OCI-LY3 (cell line): ENCODE results near the gene BBX.

Experiments used
- H2AFZ ChIP-seq: fragments of 200-600, 300-600 bp; shearing (Covaris generic); 2 replicates; pipeline ENCODE4 v1.6.0; 2014; ENCODE audit warnings: antibody characterized with exemption, low read depth, low read length
- H3K27ac ChIP-seq: fragments of 200-600, 300-600 bp; sonication (generic); 2 replicates; pipeline ENCODE4 v1.5.1; 2014; ENCODE audit warnings: mild to moderate bottlenecking, low read length, moderate library complexity, mixed read lengths
- H3K27me3 ChIP-seq: fragments of 200-600, 300-600 bp; sonication (generic); 2 replicates; pipeline ENCODE4 v1.6.1; 2014; ENCODE audit warnings: low read depth, low read length, mixed read lengths
- H3K36me3 ChIP-seq: fragments of 200-600, 300-600 bp; sonication (generic); replicated peaks from 2 replicates; pipeline ENCODE3; 2014; ENCODE audit warnings: low read depth, low read length, mixed read lengths
- H3K4me1 ChIP-seq: fragments of 300-600, 200-600 bp; sonication (generic); 2 replicates; pipeline ENCODE4 v1.6.1; 2014; ENCODE audit warnings: low read length, mixed read lengths
- H3K4me2 ChIP-seq: fragments of 200-600, 300-600 bp; sonication (generic); 2 replicates; pipeline ENCODE4 v1.6.1; 2014; ENCODE audit warnings: low read length, mixed read lengths
- H3K4me3 ChIP-seq: fragments of 300-600, 200-600 bp; sonication (generic); 2 replicates; pipeline ENCODE4 v1.5.1; 2014; ENCODE audit warnings: antibody characterized with exemption, mild to moderate bottlenecking, low read length, moderate library complexity
- H3K79me2 ChIP-seq: fragments of 300-600, 200-600 bp; shearing (Covaris generic); 2 replicates; pipeline ENCODE4 v1.6.1; 2014; ENCODE audit warnings: mild to moderate bottlenecking, low read length, mixed read lengths
- H3K9ac ChIP-seq: fragments of 300-600, 200-600 bp; shearing (Covaris generic); 2 replicates; pipeline ENCODE4 v1.6.0; 2014; ENCODE audit warnings: mild to moderate bottlenecking, low read length, moderate library complexity
- H3K9me3 ChIP-seq: fragments of 200-600, 300-600 bp; shearing (Covaris generic); 2 replicates; pipeline ENCODE4 v1.6.1; 2014; ENCODE audit warnings: low read length, mixed read lengths; ENCODE audit not compliant: insufficient read depth
- H4K20me1 ChIP-seq: fragments of 200-600, 300-600 bp; sonication (generic); 2 replicates; pipeline ENCODE4 v1.6.1; 2016; ENCODE audit warnings: low read length, mixed read lengths; ENCODE audit not compliant: insufficient read depth
- EZH2phosphoT487 ChIP-seq: fragments of 200-600 bp; shearing (Covaris generic); IDR thresholded peaks from 2 replicates; pipeline ENCODE4 v1.6.1; 2018; ENCODE audit warnings: antibody characterized with exemption, mixed run types, low read depth
- TF ChIP-seq, protein P1 (sequence below): fragments of 200-600, 300-600 bp; sonication (generic); IDR thresholded peaks from 2 replicates; pipeline ENCODE4 v1.5.1; 2014; ENCODE audit warnings: antibody characterized with exemption, low read length, low read depth

BBX gene

DNA sequence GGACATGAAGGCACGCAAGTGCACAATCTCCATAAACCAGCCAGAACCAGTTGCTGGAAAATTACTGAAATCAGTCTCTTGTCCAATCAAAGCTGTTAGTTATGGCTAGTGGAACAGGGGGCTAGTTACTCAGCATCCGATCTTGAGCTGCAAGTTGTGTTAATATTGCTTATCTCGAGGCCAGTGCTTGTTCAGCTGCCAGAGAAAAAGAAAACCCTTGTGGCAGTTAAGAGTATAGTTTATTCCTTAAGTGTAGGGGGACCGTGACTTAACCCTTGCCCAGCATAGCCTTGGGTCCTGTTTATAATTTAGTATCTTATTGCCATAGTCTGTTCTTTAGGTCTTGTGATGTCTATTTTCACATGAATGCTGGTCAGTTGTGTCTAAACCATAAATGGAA lies 299.5 kb downstream of the BBX start:
- H3K9me3 ChIP-seq, result no peaks in the 10 kb centered on the region
- no peaks in the 10 kb centered on the region for H4K20me1 ChIP-seq
- H3K9ac ChIP-seq, result no peak overlapping the region
- H3K4me1 ChIP-seq, result no peaks in the 10 kb centered on the region
- no peak overlapping the region for H2AFZ ChIP-seq
- no peaks in the 10 kb centered on the region for H3K27me3 ChIP-seq
- no peaks in the 10 kb centered on the region for H3K79me2 ChIP-seq
- H3K4me2 ChIP-seq, result no peak overlapping the region
- TF ChIP-seq, protein P1, sequence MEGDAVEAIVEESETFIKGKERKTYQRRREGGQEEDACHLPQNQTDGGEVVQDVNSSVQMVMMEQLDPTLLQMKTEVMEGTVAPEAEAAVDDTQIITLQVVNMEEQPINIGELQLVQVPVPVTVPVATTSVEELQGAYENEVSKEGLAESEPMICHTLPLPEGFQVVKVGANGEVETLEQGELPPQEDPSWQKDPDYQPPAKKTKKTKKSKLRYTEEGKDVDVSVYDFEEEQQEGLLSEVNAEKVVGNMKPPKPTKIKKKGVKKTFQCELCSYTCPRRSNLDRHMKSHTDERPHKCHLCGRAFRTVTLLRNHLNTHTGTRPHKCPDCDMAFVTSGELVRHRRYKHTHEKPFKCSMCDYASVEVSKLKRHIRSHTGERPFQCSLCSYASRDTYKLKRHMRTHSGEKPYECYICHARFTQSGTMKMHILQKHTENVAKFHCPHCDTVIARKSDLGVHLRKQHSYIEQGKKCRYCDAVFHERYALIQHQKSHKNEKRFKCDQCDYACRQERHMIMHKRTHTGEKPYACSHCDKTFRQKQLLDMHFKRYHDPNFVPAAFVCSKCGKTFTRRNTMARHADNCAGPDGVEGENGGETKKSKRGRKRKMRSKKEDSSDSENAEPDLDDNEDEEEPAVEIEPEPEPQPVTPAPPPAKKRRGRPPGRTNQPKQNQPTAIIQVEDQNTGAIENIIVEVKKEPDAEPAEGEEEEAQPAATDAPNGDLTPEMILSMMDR, result no peak
- no peak for TF ChIP-seq EZH2phosphoT487
- H3K36me3 ChIP-seq, result no peaks in the 10 kb centered on the region
- no peak overlapping the region for H3K4me3 ChIP-seq
- no peak overlapping the region for H3K27ac ChIP-seq

DNA sequence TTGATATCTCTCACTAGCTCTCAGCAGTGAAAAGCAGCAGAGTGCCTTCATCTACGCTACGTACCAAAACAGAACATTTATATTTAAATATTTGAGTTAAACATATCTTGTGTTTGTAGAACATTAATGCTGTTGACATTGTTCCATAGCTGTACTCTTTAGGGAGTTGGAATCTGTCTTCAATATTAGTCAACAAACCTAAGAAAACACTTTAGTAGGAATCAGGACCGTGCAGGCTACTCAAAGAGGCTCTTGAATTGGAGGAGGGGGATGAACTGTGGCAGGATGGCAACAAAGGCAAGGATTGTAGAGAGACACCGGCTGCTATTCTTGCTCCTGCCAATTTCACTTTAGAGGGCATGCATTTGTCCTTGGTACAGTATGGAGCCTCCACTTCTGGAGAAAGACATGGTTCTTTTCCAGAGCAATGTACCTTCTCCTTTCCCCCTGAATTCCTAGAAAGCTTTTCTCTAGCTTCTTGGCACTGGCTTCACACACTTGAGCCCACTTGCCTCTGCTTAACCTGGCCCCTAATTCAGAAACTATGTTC lies 302.1 kb downstream of the BBX start:
- no peak for TF ChIP-seq EZH2phosphoT487
- TF ChIP-seq, protein P1, result no peak
- Histone ChIP-seq H3K4me2 (no peak overlapping the region), H2AFZ (no peak overlapping the region), H3K36me3 (no peaks in the 10 kb centered on the region), H3K9ac (no peak overlapping the region), H3K4me3 (no peak overlapping the region), H3K27me3 (no peaks in the 10 kb centered on the region), H3K4me1 (no peaks in the 10 kb centered on the region), H4K20me1 (no peaks in the 10 kb centered on the region), H3K9me3 (no peaks in the 10 kb centered on the region), H3K27ac (no peak overlapping the region), H3K79me2 (no peaks in the 10 kb centered on the region)

DNA sequence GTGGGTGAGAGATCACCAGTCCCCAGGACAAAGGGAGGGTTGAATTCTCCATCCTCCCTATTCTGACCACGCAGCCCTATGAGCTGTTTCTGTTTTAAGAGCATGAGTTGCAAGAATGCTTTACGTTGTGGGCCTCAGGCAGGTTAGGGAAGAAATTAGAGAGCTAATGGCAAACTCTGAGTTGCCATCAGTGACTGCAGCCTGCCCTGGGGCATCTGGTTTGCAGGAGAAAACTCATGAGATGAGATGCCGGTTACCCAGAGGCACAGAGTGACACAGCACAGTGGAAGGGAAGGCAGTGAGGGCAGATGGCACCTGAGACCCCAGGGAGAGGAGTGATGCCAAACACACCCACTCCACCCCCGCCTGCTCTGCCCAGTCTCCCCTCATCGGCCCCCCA lies 302.8 kb downstream of the BBX start:
- H2AFZ ChIP-seq, result no peak overlapping the region
- no peaks in the 10 kb centered on the region for H4K20me1 ChIP-seq
- TF ChIP-seq EZH2phosphoT487, result no peak
- TF ChIP-seq, protein P1, result no peak
- H3K9ac ChIP-seq, result no peak overlapping the region
- H3K4me1 ChIP-seq, result no peaks in the 10 kb centered on the region
- H3K4me2 ChIP-seq, result no peak overlapping the region
- no peaks in the 10 kb centered on the region for H3K9me3 ChIP-seq
- no peak overlapping the region for H3K4me3 ChIP-seq
- no peak overlapping the region for H3K27ac ChIP-seq
- no peaks in the 10 kb centered on the region for H3K36me3 ChIP-seq
- no peaks in the 10 kb centered on the region for H3K79me2 ChIP-seq
- H3K27me3 ChIP-seq, result no peaks in the 10 kb centered on the region

DNA sequence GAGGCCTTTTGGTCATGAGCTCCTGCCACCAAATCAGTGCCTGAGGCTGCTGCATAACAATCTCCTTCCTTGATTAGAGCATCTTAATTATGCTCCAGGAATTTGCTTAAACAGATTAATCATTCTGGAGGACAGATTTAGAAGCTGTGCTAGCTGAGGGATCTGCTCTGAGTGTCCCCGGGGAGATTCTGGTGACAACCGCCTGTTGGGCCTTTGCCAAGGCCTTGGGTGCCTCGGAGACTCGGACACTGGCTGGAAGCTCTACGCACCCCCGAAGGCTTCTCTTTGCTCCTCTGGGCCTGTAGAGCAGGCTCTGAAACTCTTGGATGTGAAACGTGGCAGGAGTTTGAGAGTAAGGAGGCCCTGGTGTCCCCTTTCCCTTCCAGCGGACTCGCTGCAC lies 304.0 kb downstream of the BBX start:
- Histone ChIP-seq H3K9me3 (no peaks in the 10 kb centered on the region), H3K27ac (no peak overlapping the region), H3K79me2 (no peaks in the 10 kb centered on the region), H3K4me1 (no peaks in the 10 kb centered on the region), H4K20me1 (no peaks in the 10 kb centered on the region), H2AFZ (no peak overlapping the region), H3K36me3 (no peaks in the 10 kb centered on the region), H3K4me2 (no peak overlapping the region), H3K27me3 (no peaks in the 10 kb centered on the region), H3K9ac (no peak overlapping the region), H3K4me3 (no peak overlapping the region)
- TF ChIP-seq, protein P1, result no peak
- no peak for TF ChIP-seq EZH2phosphoT487
